ENCODE measurements around the gene ASTN2.

The ASTN2 gene

DNA sequence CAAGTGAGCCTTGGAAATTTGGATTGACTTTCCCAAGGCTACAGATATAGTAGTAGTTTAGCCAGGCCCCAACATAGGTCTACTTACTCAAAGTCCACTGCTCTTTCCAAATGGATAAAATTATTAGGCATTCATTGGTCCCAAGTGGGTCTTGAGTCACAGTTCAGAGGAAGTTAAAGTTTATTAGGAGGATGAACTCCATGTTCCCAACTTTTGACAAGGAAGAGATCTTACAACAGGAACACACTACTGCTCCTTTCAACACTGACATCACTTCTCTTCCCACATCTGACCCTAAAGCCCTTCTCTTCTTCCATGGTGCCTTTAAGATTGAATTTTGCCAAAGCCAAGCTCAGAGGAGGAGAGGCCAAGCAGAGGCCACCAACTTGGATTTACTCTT is 962.2 kb downstream of the ASTN2 start:
- TF ChIP-seq, protein P1, sequence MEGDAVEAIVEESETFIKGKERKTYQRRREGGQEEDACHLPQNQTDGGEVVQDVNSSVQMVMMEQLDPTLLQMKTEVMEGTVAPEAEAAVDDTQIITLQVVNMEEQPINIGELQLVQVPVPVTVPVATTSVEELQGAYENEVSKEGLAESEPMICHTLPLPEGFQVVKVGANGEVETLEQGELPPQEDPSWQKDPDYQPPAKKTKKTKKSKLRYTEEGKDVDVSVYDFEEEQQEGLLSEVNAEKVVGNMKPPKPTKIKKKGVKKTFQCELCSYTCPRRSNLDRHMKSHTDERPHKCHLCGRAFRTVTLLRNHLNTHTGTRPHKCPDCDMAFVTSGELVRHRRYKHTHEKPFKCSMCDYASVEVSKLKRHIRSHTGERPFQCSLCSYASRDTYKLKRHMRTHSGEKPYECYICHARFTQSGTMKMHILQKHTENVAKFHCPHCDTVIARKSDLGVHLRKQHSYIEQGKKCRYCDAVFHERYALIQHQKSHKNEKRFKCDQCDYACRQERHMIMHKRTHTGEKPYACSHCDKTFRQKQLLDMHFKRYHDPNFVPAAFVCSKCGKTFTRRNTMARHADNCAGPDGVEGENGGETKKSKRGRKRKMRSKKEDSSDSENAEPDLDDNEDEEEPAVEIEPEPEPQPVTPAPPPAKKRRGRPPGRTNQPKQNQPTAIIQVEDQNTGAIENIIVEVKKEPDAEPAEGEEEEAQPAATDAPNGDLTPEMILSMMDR (IDR thresholded peaks at IDR 0.05; ENCODE audit: insufficient read depth, missing control alignments), result no peak
- FAIRE-seq (no peak), DNase-seq (ENCODE audit: insufficient read length, low spot score) (no peak)

DNA sequence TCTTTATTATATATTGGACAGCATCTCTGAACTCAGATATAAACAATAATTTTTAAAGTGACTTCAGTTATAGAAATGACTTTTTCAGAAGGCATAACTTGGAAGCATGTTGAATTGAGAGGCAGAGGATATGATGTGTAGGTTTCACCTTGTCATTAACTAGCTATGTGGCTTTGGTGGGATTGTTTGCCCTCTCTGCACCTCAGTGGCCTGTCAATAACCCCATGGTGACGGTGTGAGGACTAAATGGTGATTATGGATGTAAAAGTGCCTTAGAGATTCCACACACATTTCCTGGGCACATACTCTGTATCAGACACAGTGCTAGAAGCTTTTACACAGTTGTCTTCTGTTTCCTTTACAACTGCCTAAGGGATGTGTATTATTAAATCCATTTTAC is 962.6 kb downstream of the ASTN2 start:
- TF ChIP-seq, protein P1 (IDR thresholded peaks at IDR 0.05; ENCODE audit: insufficient read depth, missing control alignments), result no peak
- FAIRE-seq (no peak), DNase-seq (ENCODE audit: insufficient read length, low spot score) (no peak)

DNA sequence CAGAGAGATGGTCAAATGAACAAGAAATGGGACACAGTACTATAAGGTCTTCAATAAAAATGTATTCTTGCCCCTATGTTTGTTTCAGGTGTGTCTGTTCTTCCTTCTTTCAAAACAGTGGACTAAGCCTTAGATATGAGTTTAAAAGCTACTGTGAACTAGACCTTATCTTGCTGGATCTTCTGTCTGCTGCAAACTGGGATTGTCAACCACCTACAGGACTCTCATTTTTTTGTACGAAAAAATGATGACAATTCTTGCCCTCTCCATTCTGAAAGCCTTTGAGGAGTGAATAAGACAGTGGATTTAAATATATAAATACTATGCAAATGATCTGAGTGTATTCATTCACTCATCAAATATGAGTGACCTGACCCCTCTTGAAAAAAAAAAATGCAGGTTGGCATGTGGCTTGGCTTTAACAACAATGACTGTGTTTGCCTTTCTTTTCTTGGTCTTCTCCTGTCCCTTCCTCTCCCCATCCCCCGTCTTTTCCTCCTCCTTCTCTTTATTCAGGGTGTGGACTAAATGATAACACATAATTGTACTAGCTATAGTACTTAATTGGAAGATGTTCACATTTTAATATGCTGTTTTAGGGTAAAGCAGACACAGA is 963.2 kb downstream of the ASTN2 start:
- FAIRE-seq (no peak), DNase-seq (ENCODE audit: insufficient read length, low spot score) (no peak)
- TF ChIP-seq, protein P1 (IDR thresholded peaks at IDR 0.05; ENCODE audit: insufficient read depth, missing control alignments), result no peak

DNA sequence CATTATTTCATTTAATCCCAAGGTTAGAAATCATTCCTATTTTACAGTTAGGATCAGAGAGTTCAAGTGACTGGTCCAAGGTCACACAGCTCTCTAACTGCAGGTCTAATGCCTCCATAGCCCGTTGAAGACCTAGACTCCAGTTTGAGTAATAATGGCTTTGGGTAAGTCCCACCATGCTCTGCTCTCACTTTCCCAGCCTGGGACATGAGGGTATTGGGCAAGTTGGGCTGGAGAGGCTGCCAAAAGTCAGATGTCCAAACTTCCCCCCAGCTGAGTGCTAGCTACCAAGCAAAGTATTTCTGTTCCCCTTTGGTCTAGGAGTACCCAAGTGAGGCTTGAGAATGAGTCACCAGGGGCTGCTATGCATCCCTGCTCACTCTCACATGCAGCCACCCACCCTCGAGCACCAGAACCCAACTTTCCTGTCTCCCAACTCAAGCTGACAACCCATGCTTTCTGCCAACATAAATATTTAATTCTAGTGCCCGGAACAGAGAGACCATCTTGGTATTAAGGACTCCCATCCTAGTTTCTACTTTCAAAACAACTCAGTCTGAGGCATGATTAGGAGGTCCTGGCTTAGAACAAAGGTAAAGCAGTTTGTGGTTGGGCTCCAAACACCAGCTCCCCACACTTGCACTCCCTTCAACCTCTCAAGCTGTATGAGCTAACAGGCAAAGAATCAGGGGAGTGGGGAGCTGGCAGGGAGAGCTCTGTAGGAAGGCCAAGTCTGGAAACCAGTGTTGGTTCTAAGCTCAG is 964.3 kb downstream of the ASTN2 start:
- DNase-seq (ENCODE audit: insufficient read length, low spot score), result no peak
- FAIRE-seq, result no peak
- TF ChIP-seq, protein P1 (IDR thresholded peaks at IDR 0.05; ENCODE audit: insufficient read depth, missing control alignments), result no peak

DNA sequence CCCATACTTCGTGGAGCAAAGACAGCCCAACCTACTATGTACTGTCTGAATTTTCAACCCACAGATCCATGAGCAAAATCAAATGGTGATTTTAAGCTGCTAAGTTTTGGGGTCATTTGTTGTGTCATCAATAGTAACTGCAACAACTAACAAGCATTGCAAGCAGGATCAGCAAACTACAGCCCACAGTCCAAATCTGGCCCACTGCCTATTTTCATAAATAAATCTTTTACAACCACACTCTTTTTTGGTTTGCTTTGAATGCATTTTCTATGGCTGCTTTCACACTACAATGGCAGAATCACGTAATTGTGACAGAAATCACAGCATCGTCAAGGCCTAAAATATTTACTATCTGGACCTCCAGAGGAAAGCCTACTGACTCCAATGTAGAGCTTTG is 964.9 kb downstream of the ASTN2 start:
- no peak for FAIRE-seq
- DNase-seq (ENCODE audit: insufficient read length, low spot score), result no peak
- TF ChIP-seq, protein P1 (IDR thresholded peaks at IDR 0.05; ENCODE audit: insufficient read depth, missing control alignments), result no peak

DNA sequence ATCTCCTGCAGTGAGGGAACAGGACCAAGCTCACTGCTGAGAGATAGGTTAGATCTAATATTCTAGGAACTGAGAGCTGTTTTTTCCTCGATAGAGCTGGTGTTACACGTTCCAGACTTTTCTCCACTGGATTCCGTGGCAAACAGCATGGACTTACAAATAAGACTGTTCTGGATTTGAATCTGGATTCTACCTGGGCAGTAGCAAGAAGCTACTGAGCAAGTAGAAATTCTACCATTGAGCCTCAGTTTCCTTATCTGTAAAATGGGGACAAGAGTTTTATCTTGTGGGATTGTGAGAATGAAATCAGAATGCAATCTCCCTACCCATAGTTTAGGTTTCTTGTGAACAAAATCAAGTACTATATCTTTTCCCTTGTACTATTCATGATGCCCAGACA is 966.4 kb downstream of the ASTN2 start:
- DNase-seq (ENCODE audit: insufficient read length, low spot score), result no peak
- TF ChIP-seq, protein P1 (IDR thresholded peaks at IDR 0.05; ENCODE audit: insufficient read depth, missing control alignments), result no peak
- no peak for FAIRE-seq

DNA sequence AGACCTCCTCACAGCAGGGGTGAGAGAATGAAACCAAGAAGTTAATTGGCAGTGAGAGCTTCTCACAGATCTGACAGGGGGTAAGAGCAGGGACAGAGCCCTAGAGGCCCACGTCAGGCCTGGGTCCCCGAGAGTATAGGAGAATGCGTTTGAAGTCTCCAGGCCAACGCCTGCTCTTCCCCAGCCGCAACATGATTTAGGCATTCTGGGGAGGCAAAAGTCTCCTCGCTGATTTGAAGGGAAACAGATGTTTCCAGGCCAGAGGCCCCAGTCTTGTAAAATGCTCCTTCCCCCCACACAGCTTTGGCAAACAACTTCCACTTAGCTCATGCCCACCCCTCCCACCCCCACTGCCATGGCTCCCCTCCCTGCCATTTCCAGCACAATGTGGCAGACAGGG is 966.9 kb downstream of the ASTN2 start:
- DNase-seq (ENCODE audit: insufficient read length, low spot score) (no peak), FAIRE-seq (no peak)
- TF ChIP-seq, protein P1 (IDR thresholded peaks at IDR 0.05; ENCODE audit: insufficient read depth, missing control alignments), result no peak
